ES-I3 (cell line): ENCODE data around the gene ATL2.

Experiments
- H3K36me3 ChIP-seq: 2 replicates; pipeline ENCODE4 v1.6.1; 2013; ENCODE audit warnings: mild to moderate bottlenecking, low read length, control low read depth, moderate library complexity; ENCODE audit not compliant: insufficient read depth
- H3K4me1 ChIP-seq: 2 replicates; pipeline ENCODE4 v1.6.1; 2013; ENCODE audit warnings: mild to moderate bottlenecking, control low read depth, low read length; ENCODE audit not compliant: insufficient read depth
- H3K9ac ChIP-seq: 2 replicates; pipeline ENCODE4 v1.6.1; 2013; ENCODE audit warnings: low read depth, mild to moderate bottlenecking, low read length, moderate library complexity
- H3K9me3 ChIP-seq: 2 replicates; pipeline ENCODE4 v1.6.1; 2013; ENCODE audit warnings: mild to moderate bottlenecking, low read length, moderate library complexity; ENCODE audit not compliant: control insufficient read depth, insufficient read depth

The ATL2 gene

GRCh38 chr2:38376346-38377049 lies 575 bp downstream of the ATL2 start:
- Histone ChIP-seq H3K4me1 (peaks cover 14% of the 10 kb centered on the region), H3K36me3 (no peaks in the 10 kb centered on the region), H3K9ac (peak overlapping the region; percentile 90), H3K9me3 (no peaks in the 10 kb centered on the region)

- H3K4me1 ChIP-seq: peaks cover 14% of the 10 kb centered on the region
Measured at GRCh38 chr2:38375696-38376345, 1.3 kb downstream of the ATL2 start.

GRCh38 chr2:38374984-38375383 lies 2.1 kb downstream of the ATL2 start:
- H3K9me3 ChIP-seq: no peaks in the 10 kb centered on the region
- H3K9ac ChIP-seq: no peak overlapping the region; the same call in 1 of the 2 replicates
- peaks cover 10% of the 10 kb centered on the region for H3K4me1 ChIP-seq
- H3K36me3 ChIP-seq: no peaks in the 10 kb centered on the region

More at GRCh38 chr2:38375696-38376345, 1.3 kb downstream of the ATL2 start:
- Histone ChIP-seq H3K9ac (peak overlapping the region; percentile 90), H3K9me3 (no peaks in the 10 kb centered on the region), H3K36me3 (no peaks in the 10 kb centered on the region)

GRCh38 chr2:38371235-38371634 lies 5.8 kb downstream of the ATL2 start:
- no peaks in the 10 kb centered on the region for H3K9me3 ChIP-seq
- no peak overlapping the region for H3K9ac ChIP-seq
- H3K36me3 ChIP-seq: no peaks in the 10 kb centered on the region
- H3K4me1 ChIP-seq: peaks cover 10% of the 10 kb centered on the region

GRCh38 chr2:38370664-38371063 lies 6.4 kb downstream of the ATL2 start:
- Histone ChIP-seq H3K9ac (no peak overlapping the region), H3K4me1 (peaks cover 8% of the 10 kb centered on the region), H3K9me3 (no peaks in the 10 kb centered on the region), H3K36me3 (no peaks in the 10 kb centered on the region)

GRCh38 chr2:38362232-38362631 lies 14.8 kb downstream of the ATL2 start:
- no peaks in the 10 kb centered on the region for H3K36me3 ChIP-seq
- no peaks in the 10 kb centered on the region for H3K9me3 ChIP-seq
- no peak overlapping the region for H3K9ac ChIP-seq
- H3K4me1 ChIP-seq: no peaks in the 10 kb centered on the region

GRCh38 chr2:38360177-38360576 lies 16.9 kb downstream of the ATL2 start:
- no peak overlapping the region for H3K9ac ChIP-seq
- no peaks in the 10 kb centered on the region for H3K9me3 ChIP-seq
- H3K36me3 ChIP-seq: no peaks in the 10 kb centered on the region
- no peaks in the 10 kb centered on the region for H3K4me1 ChIP-seq

GRCh38 chr2:38353402-38353801 lies 23.7 kb downstream of the ATL2 start:
- no peaks in the 10 kb centered on the region for H3K4me1 ChIP-seq
- H3K36me3 ChIP-seq: no peaks in the 10 kb centered on the region
- no peaks in the 10 kb centered on the region for H3K9me3 ChIP-seq
- no peak overlapping the region for H3K9ac ChIP-seq

GRCh38 chr2:38352336-38352735 lies 24.7 kb downstream of the ATL2 start:
- H3K36me3 ChIP-seq: no peaks in the 10 kb centered on the region
- no peak overlapping the region for H3K9ac ChIP-seq
- H3K9me3 ChIP-seq: no peaks in the 10 kb centered on the region
- H3K4me1 ChIP-seq: no peaks in the 10 kb centered on the region

GRCh38 chr2:38345323-38346038 lies 31.6 kb downstream of the ATL2 start:
- H3K9me3 ChIP-seq: no peaks in the 10 kb centered on the region
- no peaks in the 10 kb centered on the region for H3K4me1 ChIP-seq
- H3K36me3 ChIP-seq: peaks cover 12% of the 10 kb centered on the region
- H3K9ac ChIP-seq: no peak overlapping the region

DNA sequence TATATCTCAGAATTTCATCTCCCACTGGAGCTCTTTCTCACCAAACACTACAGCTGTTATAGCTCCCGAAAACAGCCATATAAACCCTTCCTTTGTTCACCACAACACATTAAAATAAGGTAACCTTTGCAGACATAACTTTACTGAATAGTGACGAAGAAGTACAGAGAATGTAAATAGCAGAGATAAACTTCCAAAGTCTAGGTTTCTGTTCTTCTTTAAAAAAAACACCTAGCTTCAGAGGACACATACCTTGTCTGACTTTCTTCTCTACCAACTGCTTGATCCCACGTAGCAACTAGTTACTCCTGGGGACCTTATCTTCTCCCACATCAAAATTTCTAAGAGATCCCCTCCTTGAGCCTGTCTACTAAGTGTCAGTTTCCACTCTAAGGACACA lies 32.3 kb downstream of the ATL2 start:
- no peaks in the 10 kb centered on the region for H3K9me3 ChIP-seq
- peaks cover 14% of the 10 kb centered on the region for H3K36me3 ChIP-seq
- no peak overlapping the region for H3K9ac ChIP-seq
- H3K4me1 ChIP-seq: no peaks in the 10 kb centered on the region

- Histone ChIP-seq H3K4me1 (no peaks in the 10 kb centered on the region), H3K9ac (no peak overlapping the region), H3K36me3 (peaks cover 14% of the 10 kb centered on the region), H3K9me3 (no peaks in the 10 kb centered on the region)
Measured at GRCh38 chr2:38343212-38343611, 33.9 kb downstream of the ATL2 start.

GRCh38 chr2:38336621-38337020 lies 40.5 kb downstream of the ATL2 start:
- Histone ChIP-seq H3K9ac (no peak overlapping the region), H3K36me3 (peaks cover 13% of the 10 kb centered on the region), H3K9me3 (no peaks in the 10 kb centered on the region), H3K4me1 (no peaks in the 10 kb centered on the region)

- peaks cover 5% of the 10 kb centered on the region; the same call in 1 of the 2 replicates for H3K36me3 ChIP-seq
- peaks cover 5% of the 10 kb centered on the region; the same call in 1 of the 2 replicates for H3K9me3 ChIP-seq
- H3K9ac ChIP-seq: no peak overlapping the region
- H3K4me1 ChIP-seq: peaks cover 6% of the 10 kb centered on the region; the same call in 1 of the 2 replicates
Measured at GRCh38 chr2:38330754-38331153, 46.3 kb downstream of the ATL2 start.
